Neuronal stem cell (in vitro differentiated cells): ENCODE data around the gene TPPP.

Experiments
- DNase-seq: peaks from one replicate; pipeline ENCODE4 v3.0.0-alpha.2; 2013; ENCODE audit warnings: low spot score
- H2AFZ ChIP-seq: one replicate; pipeline ENCODE4 v1.6.1; 2013; ENCODE audit warnings: mild to moderate bottlenecking, low read length, inconsistent platforms
- H2AK5ac ChIP-seq: 2 replicates; pipeline ENCODE4 v1.6.1; 2013; ENCODE audit warnings: low read depth, mild to moderate bottlenecking, inconsistent platforms, low read length, moderate library complexity, mixed read lengths
- H2BK120ac ChIP-seq: 2 replicates; pipeline ENCODE4 v1.6.1; 2013; ENCODE audit warnings: low read depth, mild to moderate bottlenecking, inconsistent platforms, low read length, moderate library complexity, mixed read lengths
- H2BK12ac ChIP-seq: one replicate; pipeline ENCODE4 v1.6.1; 2013; ENCODE audit warnings: low read length, inconsistent platforms
- H2BK15ac ChIP-seq: 2 replicates; pipeline ENCODE4 v1.6.1; 2013; ENCODE audit warnings: mild to moderate bottlenecking, low read length, inconsistent platforms, mixed read lengths
- H2BK5ac ChIP-seq: one replicate; pipeline ENCODE4 v1.6.1; 2013; ENCODE audit warnings: inconsistent platforms, mild to moderate bottlenecking, low read length, moderate library complexity
- H3K14ac ChIP-seq: one replicate; pipeline ENCODE4 v1.6.1; 2013; ENCODE audit warnings: low read length, inconsistent platforms
- H3K18ac ChIP-seq: 2 replicates; pipeline ENCODE4 v1.6.1; 2013; ENCODE audit warnings: low read length, inconsistent platforms
- H3K23ac ChIP-seq: 2 replicates; pipeline ENCODE4 v1.6.1; 2013; ENCODE audit warnings: low read depth, mild to moderate bottlenecking, mixed read lengths, low read length, inconsistent platforms; ENCODE audit not compliant: poor library complexity
- H3K27ac ChIP-seq: replicated peaks from 3 replicates; pipeline ENCODE4 v1.5.1; 2013; ENCODE audit warnings: low read length, inconsistent platforms
- H3K27me3 ChIP-seq, 3 experiments: 2 replicates each; pipeline ENCODE4 v1.6.1; 2013; ENCODE audit warnings: low read length in 3 of 3, mild to moderate bottlenecking in 2 of 3, inconsistent platforms in 1 of 3, low read depth in 1 of 3, mixed read lengths in 1 of 3, moderate library complexity in 1 of 3; ENCODE audit not compliant: control insufficient read depth in 3 of 3, insufficient read depth in 3 of 3
- H3K36me3 ChIP-seq, 2 donors: replicated peaks in 1 of 2; 2 replicates each; pipeline ENCODE4 v1.6.1; 2013; ENCODE audit warnings: low read length in 2 of 2; ENCODE audit not compliant: control insufficient read depth in 2 of 2, insufficient read depth in 2 of 2
- H3K4ac ChIP-seq: 2 replicates; pipeline ENCODE4 v1.6.1; 2013; ENCODE audit warnings: inconsistent platforms, mild to moderate bottlenecking, low read length, moderate library complexity
- H3K4me1 ChIP-seq, 2 donors: 1 replicate in 1 of 2; 2 replicates in 1 of 2; pipeline ENCODE4 v1.6.1; 2013; ENCODE audit warnings: low read length in 2 of 2, low read depth in 1 of 2; ENCODE audit not compliant: control insufficient read depth in 2 of 2, insufficient read depth in 1 of 2
- H3K4me2 ChIP-seq: one replicate; pipeline ENCODE4 v1.6.1; 2013; ENCODE audit warnings: mild to moderate bottlenecking, low read length, inconsistent platforms; ENCODE audit not compliant: insufficient read depth, poor library complexity, severe bottlenecking
- H3K4me3 ChIP-seq, 2 donors: 2 replicates each; pipeline ENCODE4 v1.5.1; 2013; ENCODE audit warnings: low read length in 2 of 2, mild to moderate bottlenecking in 2 of 2, inconsistent platforms in 1 of 2, moderate library complexity in 1 of 2
- H3K79me1 ChIP-seq: one replicate; pipeline ENCODE4 v1.6.1; 2013; ENCODE audit warnings: low read depth, mild to moderate bottlenecking, inconsistent platforms, low read length, moderate library complexity
- H3K9ac ChIP-seq: one replicate; pipeline ENCODE4 v1.6.1; 2013; ENCODE audit warnings: mild to moderate bottlenecking, low read depth, low read length, inconsistent platforms; ENCODE audit not compliant: poor library complexity
- H3K9me3 ChIP-seq, 2 donors: replicated peaks in 1 of 2; 2 replicates each; pipeline versions ENCODE3 to v1.6.1; 2013; ENCODE audit warnings: low read length in 2 of 2, mild to moderate bottlenecking in 2 of 2, inconsistent platforms in 1 of 2, low read depth in 1 of 2, mixed read lengths in 1 of 2, moderate library complexity in 1 of 2; ENCODE audit not compliant: control insufficient read depth in 2 of 2, insufficient read depth in 1 of 2
- H4K8ac ChIP-seq: one replicate; pipeline ENCODE4 v1.6.1; 2013; ENCODE audit warnings: low read depth, mild to moderate bottlenecking, inconsistent platforms, low read length, moderate library complexity
- H4K91ac ChIP-seq: one replicate; pipeline ENCODE4 v1.6.1; 2013; ENCODE audit warnings: low read length, low read depth, mild to moderate bottlenecking, inconsistent platforms; ENCODE audit not compliant: poor library complexity
- WGBS, 2 donors: extraction: QIAGEN DNeasy Blood & Tissue Kit; methylation state at CpG; one replicate each; pipeline ENCODE4 v1.1.7; 2013; ENCODE audit warnings: missing lambda C conversion rate in 2 of 2, mixed read lengths in 1 of 2; ENCODE audit not compliant: insufficient read length in 2 of 2, insufficient replicate concordance in 1 of 2; ENCODE audit errors: extremely low coverage in 2 of 2; 5-methylcytosine and 5-hydroxymethylcytosine counted together

TPPP gene

GRCh38 chr5:685262-686171, 7.6 kb downstream of the TPPP start:
- H2BK120ac ChIP-seq: peak overlapping the region; percentile 72
- no peaks in the 10 kb centered on the region for H3K36me3 ChIP-seq
- no peaks in the 10 kb centered on the region for H3K27me3 ChIP-seq
- H2BK15ac ChIP-seq: no peak overlapping the region
- no peak overlapping the region for H2AFZ ChIP-seq
- H3K4me3 ChIP-seq: no peak overlapping the region
- H2BK5ac ChIP-seq: peak overlapping the region; percentile 39
- H3K4ac ChIP-seq: no peak overlapping the region
- no peak overlapping the region for H2AK5ac ChIP-seq
- H2BK12ac ChIP-seq: no peak overlapping the region
- H3K9ac ChIP-seq: no peak overlapping the region
- H3K27ac ChIP-seq: no peak overlapping the region
- peak overlapping the region; percentile 11 for H3K18ac ChIP-seq
- no peak overlapping the region for H3K14ac ChIP-seq
- no CpG with 5 or more reads among the region's 24 CpGs for WGBS, 2 donors
- no peak for DNase-seq
- no peaks in the 10 kb centered on the region for H3K4me1 ChIP-seq
- H3K79me1 ChIP-seq: no peaks in the 10 kb centered on the region
- no peak overlapping the region for H4K91ac ChIP-seq
- H4K8ac ChIP-seq: peak overlapping the region; percentile 43
- peak overlapping the region; percentile 73 for H3K23ac ChIP-seq
- no peaks in the 10 kb centered on the region for H3K9me3 ChIP-seq
- H3K4me2 ChIP-seq: no peak overlapping the region

- Histone ChIP-seq H3K4ac (no peak overlapping the region), H2AK5ac (no peak overlapping the region), H3K27me3 (no peaks in the 10 kb centered on the region), H3K9me3 (no peaks in the 10 kb centered on the region), H2BK5ac (peak overlapping the region; percentile 39), H3K9ac (no peak overlapping the region), H3K27ac (no peak overlapping the region), H3K4me3 (no peak overlapping the region), H3K4me1 (no peaks in the 10 kb centered on the region), H3K18ac (no peak overlapping the region), H3K23ac (peak overlapping the region; percentile 73), H3K4me2 (no peak overlapping the region), H2AFZ (no peak overlapping the region), H4K91ac (no peak overlapping the region), H2BK12ac (no peak overlapping the region), H3K14ac (no peak overlapping the region), H3K79me1 (no peaks in the 10 kb centered on the region), H2BK120ac (peak overlapping the region; percentile 72), H3K36me3 (no peaks in the 10 kb centered on the region), H4K8ac (no peak overlapping the region), H2BK15ac (no peak overlapping the region)
- no peak for DNase-seq
- no CpG with 5 or more reads among the region's 17 CpGs for WGBS, 2 donors
These were observed 8.4 kb downstream of the TPPP start for GRCh38 chr5:684751-685216.

GRCh38 chr5:683551-684481, 9.3 kb downstream of the TPPP start:
- Histone ChIP-seq H3K4me1 (peaks cover 0 to 1% of the 10 kb centered on the region in 2 donors), H2AFZ (no peak overlapping the region), H3K18ac (peak overlapping the region; percentile 71), H2BK120ac (no peak overlapping the region), H3K23ac (no peak overlapping the region), H3K79me1 (no peaks in the 10 kb centered on the region), H2AK5ac (peak overlapping the region; percentile 46), H3K4me2 (no peak overlapping the region), H3K27me3 (no peaks in the 10 kb centered on the region), H3K9me3 (no peaks in the 10 kb centered on the region), H3K27ac (no peak overlapping the region), H3K14ac (no peak overlapping the region), H3K9ac (no peak overlapping the region), H2BK5ac (no peak overlapping the region), H2BK12ac (no peak overlapping the region), H3K4ac (no peak overlapping the region), H3K4me3 (no peak overlapping the region), H4K91ac (no peak overlapping the region), H4K8ac (no peak overlapping the region), H3K36me3 (no peaks in the 10 kb centered on the region), H2BK15ac (no peak overlapping the region)
- no peak for DNase-seq
- no CpG with 5 or more reads among the region's 30 CpGs for WGBS, 2 donors
